ENCODE measurements around the gene WFDC2.

WFDC2 gene

GRCh38 chr20:45501600-45501999 lies 32.0 kb downstream of the WFDC2 start:
- DNase-seq: no peak

DNA sequence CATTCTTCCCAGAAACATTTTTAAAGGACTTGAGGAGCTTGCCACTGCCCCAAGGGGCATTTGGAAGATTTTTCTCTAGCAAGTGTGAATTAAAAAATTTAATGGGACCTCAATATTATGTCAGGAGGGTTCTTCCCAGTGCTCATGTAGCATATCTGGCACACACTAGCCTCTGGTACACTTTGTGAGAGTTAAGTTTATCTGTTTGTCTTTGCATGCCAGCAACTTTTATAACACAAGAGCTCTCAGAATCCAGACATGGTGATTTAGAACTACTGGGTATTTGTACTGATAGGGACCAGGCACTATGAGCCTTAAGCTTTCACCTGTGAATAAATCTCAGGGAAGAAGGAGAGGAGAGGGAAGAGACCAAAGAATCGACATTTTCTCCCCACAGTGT lies 33.0 kb downstream of the WFDC2 start:
- DNase-seq: no peak

- no peak for DNase-seq
These were observed 33.9 kb downstream of the WFDC2 start for GRCh38 chr20:45503403-45503802.

DNA sequence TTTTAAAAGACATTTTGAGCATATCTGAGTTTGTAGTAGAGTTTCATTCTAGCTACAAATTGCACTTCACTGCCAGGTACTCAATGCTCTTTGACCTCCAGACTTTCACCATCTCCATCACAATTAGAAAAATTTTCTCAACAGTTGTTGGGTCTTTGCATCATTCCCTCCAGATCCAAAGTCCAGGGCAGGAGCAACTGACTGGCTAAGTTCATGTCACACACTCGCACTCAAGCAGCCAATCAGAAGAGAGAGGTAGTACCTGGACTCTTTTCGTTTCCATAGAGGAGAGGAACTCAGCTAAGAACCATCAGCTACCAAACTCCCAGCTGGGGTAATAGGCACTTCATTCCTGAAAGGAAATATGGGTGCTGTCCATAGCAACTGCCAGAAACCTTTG lies 36.8 kb downstream of the WFDC2 start:
- DNase-seq: no peak

GRCh38 chr20:45507011-45507820 lies 37.7 kb downstream of the WFDC2 start:
- no peak for DNase-seq

GRCh38 chr20:45508068-45508886 lies 38.7 kb downstream of the WFDC2 start:
- DNase-seq: no peak

- no peak for DNase-seq
These were observed 39.5 kb downstream of the WFDC2 start for GRCh38 chr20:45509091-45509490.

DNA sequence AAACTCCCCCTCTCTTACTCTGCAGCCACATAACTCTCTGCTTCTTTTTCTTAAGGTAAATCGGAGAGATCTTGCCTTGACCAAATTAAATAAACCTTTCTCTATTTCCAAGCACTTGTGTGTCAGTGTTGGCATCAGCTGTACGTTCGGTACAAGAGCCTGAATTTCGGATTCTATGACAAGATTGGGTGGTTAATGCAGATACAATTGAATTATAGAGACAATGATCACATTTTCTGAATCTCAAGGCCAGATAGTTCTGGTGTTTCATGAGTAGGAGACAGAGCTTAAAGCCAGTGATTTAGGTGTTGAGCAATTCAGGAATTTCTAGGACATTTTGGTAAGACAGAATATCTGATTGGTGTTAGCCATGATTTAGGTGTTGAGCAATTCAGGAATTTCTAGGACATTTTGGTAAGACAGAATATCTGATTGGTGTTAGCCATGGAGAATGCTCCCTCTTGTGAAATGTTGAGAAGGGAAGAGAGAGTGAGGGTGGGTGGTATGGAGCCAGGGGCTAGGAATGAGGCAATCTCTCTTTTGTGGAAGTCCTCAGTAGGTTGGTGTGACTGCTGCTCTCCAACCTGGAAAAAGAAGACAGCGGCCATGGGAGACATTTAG lies 40.8 kb downstream of the WFDC2 start:
- DNase-seq: no peak

DNA sequence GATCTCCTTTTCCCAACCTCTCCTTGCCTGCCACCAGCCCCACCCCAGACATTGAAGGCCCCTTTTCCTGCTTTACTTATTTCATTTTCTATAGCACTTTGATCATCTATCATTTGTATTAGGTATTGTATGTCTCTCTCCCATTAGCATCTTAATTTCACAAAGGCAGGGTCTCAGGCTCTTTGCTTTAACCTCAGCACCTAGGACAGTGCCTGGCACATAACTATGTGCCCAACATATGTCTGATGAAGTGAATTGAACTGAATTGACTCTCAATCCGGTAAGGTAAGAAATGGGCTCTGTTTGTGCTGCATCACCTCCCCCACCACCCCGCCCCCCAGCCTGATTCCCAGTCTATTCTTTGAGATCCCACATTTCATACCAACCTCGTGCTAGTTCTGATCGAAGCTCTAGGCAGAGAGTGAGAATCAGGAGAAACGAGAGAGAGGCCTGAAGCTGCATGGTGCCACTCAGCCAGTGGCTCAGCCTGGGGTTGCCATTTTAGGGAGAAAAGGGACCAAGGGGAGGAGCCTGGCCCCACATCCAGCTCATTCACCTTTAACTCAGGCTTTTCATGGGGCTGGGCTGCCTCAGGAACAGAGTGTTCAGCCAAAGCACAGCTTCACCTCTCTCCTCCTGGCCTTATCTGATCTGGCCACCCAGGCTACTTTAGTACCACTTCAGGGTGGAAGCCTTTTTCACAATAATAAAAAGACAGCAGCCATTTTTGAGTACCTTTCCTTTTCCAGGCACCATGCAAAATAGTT lies 45.8 kb downstream of the WFDC2 start, which contains the start of gene SPINT3:
Gene SPINT3 (minus strand): TSS at position 476 of the 767 bp plus-strand sequence. CDS start 14 bp downstream, at position 462.
- DNase-seq: no peak

DNA sequence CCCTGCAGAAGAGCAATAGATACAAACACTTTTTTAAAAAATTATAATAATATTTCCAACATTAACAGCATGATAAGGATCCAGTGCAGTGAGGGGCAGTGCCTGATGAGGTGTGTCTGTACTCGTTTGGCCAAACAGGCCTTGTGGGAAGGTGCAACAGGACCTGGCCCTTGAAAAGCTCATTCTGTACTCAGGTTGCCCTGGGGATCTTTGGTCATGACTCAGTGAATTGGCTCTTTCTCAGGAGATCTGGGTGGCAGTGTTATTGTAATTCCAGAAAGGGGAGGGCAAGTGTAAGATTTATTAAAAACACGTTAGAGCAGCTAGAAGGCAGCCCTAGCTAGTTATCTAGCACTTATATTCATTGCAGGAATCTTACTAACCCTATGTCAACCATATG lies 48.7 kb downstream of the WFDC2 start:
- DNase-seq: no peak

DNA sequence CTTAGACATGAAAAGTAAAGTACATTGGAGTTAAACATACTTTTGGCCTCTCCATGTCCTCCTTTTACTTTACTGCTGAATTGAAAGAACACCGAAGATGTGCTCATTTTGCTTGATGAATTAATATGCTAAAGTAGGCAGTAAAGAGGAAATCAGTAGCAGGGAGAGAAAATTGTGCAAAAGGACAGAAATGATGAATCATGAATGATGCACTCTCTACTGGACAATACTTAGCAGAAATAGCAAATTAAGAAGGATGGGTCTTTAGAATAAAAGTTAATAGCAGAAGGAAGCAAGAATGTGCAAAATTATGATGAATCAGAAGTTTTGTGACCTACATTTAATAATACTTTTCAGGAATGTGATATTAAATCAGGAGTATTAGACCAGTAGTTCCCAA lies 54.3 kb downstream of the WFDC2 start:
- no peak for DNase-seq

GRCh38 chr20:45527294-45527693 lies 57.7 kb downstream of the WFDC2 start:
- DNase-seq: no peak

All from CD4-positive, alpha-beta T cell treated with Interferon alpha-2 for 1 hour (primary cell).